Fibroblast of skin of right biceps (primary cell): ENCODE measurements around the gene PACSIN2.
"Not testable (repeated sequence)": the region's sequence is repeated elsewhere in the genome, so short reads cannot be mapped to it uniquely, and the experiment has no call there.

ENCODE experiments used
- DNase-seq: peaks from one replicate; pipeline ENCODE4 v3.0.0-alpha.2; 2013

The PACSIN2 gene

DNA sequence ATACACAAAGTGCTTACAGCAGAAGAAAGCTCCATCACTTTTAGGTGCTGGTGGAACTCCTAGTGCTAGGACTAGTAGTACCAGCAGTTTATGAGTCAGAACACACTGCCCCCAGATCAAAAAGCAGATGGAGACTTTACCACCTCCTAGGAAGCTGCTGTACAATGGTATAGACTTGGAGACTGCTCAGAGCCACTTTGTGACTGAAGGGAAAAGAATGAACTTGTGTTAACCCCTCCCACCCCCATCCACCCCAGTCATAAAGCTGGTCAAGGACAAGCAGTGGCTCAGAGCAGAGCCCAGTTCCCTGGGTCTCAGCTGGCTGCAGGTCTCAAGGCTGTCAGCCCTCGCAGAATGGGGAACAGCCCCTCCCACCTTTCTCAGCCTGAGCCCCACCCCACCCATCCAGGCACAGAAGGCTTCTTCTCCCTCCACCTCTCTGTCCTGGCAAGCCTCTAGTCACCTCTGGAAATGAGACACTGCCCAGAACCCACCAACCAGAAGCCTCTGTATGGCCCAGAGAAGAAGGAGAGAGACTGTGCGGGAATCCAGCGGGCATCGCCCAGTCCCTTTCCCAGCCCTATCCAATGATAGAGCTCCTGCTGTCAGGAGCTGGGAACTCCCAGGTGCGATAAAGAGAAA lies 23.8 kb downstream of the PACSIN2 start:
- DNase-seq: peak; percentile 92

DNA sequence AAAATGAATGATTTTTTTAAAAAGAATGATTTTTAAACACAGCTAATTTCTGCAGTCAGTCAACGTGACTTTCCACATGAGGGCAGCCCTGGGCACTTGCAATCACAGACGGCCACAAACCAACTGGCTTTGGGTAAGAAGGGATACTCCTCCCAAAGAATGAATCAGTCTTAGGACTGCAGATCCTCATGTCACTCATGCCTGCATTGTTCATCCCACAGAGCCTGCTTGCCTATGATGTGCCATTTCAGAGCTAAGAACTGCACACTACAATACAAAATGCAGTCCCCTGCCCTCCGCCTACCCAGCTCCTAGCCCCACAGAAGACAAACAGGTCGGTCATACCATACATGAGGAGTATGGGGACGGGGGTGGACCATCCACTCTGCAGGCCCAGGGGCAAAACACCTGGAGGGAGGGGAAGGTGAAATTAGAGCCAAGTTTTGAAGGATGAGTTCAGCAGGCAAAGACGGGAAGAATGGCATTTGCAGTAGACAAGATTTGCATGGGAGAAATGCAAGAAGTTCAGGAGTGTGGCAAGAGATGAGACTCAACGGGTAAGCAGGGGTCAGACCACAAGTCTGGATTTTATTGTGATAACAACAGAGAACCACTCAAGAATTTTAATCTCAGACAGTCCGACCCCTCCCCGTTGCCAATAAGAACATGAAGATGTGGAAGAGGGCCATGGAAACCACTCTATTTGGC lies 24.7 kb downstream of the PACSIN2 start:
- DNase-seq: peak; percentile 89

DNA sequence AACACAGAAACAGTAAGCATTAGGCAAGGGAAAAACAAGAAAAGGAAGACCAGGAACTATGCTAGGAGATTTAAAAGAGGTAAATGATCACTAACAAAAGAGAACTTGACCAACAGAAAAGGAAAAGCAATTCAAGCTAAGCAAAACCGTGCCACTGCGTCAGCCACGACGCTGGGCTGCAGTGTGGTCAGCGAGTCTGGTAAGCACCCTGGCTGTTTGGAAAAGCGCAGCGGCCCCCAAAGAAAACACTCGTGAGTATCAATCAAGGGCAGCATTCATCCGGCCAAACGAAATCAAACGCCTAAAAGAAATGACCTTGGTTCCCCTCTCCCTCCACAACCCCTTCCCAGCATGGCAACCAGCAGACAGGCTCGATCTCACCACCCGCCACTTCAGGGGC lies 28.8 kb downstream of the PACSIN2 start:
- no peak for DNase-seq

DNA sequence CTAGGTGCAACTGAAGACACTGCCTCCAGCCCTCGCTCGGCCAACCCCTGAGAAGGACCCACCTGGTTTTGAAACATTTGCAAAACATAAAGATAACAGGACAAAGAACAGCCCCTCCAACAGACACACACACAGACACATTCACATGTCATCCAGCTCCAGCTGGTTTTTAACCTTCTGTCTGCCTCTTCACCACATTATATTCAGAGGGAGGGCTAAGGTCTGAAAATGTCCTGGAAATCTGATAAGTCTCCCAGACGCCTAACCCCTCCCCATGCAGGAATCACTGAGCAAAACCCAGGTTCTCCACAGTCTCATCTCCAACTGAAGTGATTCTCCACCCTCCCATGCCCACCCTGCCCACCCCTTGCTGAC lies 29.4 kb downstream of the PACSIN2 start:
- DNase-seq: no peak

DNA sequence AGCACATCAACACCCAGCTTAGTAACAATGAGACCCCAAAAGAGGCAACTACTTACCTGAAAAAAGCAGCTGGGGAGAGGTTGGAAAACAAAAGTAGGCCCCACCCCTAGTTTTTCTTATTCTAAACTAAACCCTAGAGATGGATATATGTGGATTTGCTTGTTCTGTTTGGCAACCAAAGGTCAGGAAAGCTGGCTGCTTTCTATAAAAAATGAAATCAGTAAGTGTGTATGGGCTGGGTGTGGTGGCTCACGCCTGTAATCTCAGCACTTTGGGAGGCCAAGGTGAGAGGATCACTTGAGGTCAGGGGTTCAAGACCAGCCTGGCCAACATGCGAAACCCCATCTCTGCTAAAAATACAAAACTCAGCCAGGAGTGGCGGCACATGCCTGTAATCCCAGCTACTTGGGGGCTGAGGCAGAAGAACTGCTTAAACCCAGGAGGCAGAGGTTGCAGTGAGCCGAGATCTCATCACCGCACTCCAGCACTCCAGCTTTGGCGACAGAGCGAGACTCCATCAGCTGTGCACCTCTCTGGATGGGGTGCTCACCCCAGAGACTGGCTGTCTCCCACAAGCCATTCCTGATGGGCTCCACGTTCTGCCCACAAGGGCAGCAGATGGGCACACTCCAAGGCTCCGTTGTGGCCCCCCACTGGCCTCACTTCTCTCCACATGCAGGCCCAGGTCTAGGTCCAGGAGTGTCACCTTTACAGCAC lies 30.0 kb downstream of the PACSIN2 start:
- no peak for DNase-seq

DNA sequence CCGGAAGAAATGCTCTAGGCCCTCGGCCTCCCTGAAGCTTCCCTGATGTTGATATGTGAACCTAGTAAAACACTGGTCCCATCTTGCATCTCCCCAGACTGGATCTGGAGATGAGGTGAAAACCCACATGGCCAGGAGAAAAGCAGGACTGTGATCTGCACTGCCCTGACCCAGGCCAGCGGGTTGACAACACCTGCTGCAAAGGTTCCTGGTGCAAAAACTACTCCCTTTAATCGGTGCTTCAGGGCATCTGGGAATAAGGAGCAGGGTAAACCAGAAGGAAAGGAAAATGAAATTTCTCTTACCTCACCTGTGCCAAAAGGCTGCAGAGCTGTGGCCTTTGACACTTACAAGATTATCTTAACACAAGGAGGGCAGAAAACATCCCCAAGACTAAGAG lies 30.6 kb downstream of the PACSIN2 start:
- DNase-seq: no peak

DNA sequence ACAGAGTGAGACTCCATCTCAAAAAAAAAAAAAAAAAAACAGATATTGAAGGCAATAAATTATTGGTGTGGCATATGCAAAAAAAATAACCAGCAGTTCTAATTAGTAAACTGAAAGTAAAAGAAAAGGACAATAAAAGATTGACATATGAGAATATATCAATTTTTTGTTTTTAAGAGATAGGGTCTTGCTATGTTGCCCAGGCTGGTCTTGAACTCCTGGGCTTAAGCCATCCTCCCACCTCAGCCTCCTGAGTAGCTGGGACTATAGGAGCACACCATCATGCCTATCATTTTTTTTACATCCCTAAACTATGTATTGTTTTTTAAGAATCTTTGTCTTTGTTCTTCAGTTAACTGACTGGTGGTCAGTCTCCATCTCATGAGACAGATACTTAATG lies 31.5 kb downstream of the PACSIN2 start:
- DNase-seq: no peak

DNA sequence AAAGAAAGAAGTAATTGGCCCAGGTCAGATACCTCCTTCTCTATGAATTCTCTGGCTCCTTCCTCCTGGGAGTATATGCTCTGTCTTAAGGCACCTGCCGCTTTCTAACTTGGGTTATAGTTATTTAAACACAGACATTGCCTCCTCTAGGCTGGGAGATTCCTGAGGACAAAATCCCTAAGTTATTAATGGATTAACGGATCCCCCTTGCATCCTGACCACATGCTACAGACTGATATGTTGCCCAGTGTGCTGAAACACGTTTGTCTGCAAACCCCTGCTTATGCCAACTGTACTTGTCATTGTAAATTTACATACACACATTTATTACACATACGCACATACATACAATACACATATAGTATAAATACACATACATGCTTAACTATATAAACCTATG lies 35.3 kb downstream of the PACSIN2 start:
- DNase-seq: no peak

DNA sequence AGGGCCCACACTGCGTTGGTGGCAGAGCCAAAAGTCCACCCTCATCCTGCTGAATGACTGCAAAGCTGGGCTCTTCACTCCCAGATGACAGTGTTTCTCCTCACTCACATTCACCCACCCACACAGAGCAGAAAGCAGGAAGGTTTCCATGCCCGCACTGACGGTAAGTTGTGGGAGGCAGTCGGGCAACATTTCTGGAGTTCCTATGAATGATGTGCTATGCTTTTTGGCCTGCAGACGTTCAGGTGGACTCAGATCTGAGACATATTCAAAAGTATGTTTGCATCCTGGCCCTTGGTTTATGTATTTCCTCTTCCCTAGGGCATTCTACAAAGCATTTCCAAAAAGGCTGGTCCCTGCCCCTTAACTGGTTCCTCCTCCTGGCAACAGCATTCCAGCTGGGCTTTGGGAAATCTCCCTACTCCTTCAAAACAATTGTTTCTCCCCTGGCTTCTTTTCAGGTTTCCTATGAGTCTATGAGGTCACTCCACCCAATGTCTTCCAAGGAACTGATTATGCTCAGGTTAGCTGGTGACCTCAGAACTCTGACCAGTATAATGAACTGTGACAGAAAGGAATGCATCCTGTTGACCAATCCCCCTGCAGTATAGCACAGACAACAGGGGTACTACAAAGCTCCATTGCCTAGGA lies 36.4 kb downstream of the PACSIN2 start:
- no peak for DNase-seq

DNA sequence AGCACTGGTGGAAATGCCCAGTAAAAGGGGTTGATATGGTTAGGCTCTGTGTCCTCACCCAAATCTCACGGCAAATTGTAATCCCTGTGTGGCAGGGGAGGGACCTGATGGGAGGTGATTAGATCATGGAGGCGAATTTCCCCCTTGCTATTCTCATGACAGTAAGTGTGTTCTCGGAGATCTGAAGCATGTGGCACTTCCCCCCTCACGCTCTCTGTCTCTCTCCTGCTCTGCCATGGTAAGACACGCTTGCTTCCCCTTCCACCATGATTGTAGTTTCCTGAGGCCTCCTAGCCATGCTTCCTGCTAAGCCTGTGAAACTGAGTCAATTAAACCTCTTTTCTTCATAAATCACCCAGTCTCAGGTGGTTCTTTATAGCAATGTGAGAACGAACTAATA lies 37.4 kb downstream of the PACSIN2 start:
- DNase-seq: no peak

DNA sequence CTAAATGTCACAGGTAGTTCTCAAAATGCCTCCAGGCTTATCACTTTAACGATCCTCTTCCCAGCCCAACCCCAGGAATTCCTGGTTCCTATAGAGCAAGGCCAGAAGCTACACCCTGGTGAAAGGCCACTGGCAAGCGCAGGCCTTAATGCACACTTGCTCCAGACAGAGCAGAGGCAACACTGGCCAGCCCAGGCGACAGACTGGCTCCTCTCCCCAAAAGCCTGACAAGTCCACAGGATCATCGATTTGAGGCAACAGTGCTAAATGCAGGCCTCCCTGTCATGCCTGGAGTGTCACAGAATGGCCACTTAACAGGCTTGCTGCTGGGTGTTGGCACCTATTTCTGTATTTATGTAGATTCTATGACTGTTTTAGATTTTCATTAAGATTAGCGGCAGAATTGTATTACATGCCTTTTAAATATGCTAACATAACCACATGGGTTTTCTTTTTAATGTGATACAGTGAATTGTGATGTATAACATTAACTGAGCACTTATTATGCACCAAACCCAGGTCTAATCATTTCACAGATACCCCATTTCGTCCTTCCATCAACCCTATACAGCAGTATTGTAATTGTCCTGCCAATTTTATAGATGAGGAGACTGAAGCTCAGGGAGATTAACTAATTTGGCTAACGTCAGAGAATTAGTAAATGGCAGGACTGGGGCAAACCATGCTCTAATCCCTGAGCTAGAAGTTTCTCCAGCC lies 38.6 kb downstream of the PACSIN2 start:
- DNase-seq: no peak

DNA sequence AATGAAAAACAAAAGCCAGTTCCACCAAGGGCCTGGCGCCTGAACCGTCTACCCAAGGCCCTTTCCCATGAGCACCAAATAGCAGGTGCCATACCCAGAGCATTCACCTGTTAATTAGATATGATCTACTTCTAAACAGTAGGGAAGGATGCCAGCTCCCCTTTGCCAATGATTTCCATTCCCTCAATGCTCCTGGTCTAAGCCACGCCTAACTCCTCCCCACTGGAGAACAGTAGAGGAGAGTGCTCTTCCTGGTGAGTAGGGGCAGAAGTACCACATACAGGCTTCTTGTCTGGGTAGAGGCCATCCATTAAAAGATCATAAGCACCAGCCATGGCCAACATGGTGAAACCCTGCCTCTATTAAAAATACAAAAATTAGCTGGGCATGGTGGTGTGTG lies 40.7 kb downstream of the PACSIN2 start:
- DNase-seq: no peak

DNA sequence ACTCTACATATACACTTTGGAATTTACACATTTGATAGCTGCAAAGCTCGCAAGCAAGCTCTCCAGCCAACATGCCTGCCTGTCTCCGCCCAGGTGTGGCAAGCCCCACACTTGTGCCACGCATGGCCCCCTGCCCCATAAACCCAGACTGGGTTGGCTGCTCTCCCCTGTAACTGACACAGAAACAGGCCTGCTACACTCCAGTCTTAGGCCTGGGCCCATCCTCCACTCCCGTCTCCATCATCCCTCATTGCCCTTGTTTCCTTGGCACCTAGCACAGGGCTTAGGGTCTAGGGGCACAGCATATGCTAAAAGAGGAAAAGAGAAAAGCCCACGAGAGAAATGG lies 41.4 kb downstream of the PACSIN2 start:
- no peak for DNase-seq

DNA sequence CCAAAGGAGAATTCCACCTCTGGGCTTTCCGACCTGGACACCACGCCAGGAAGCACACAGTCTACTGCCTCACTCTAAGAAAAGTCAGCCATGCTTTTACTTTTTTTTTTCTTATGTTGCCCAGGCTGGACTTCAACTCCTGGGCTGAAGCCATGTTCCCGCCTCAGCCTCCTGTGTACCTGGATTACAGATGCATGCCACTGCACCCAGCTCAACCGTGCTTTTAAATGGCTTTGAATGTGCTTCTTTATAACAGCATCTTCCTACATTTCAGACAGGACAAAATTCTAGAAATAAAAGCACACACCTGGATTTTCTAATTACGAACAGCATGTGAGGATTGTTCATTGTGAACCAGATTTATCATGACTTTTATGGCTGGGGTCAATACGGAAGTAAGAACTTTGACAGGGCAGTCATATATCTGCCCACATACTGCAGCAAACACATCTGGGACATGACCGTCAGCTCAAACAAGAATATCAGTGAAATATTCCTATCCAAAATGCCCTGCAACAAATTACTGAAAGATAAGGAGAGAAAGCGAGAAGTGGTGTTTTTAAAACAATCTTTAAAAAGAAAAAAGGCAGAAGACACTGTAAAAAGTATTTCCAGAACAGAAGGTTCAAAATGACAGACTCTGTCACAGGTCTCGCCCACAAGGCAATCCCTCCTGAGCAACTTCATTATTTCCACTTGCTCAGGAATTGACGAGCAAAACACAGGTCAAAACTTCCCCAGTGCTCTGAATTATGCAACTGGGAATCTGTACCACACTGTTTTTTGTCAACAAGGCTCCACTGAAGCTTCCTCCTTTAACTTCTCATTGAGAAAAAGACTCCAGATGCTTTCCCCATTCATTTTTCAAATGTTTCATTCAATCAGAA lies 42.1 kb downstream of the PACSIN2 start:
- no peak for DNase-seq

DNA sequence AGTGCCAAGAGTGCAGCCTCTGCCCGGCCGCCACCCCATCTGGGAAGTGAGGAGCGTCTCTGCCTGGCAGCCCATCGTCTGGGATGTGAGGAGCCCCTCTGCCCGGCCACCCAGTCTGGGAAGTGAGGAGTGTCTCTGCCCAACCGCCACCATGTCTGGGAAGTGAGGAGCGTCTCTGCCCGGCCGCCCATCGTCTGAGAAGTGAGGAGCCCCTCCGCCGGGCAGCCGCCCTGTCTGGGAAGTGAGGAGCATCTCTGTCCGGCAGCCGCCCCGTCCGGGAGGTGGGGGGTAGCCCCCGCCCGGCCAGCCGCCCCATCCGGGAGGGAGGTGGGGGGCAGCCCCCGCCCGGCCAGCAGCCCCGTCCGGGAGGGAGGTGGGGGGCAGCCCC lies 43.5 kb downstream of the PACSIN2 start:
- not testable (repeated sequence) for DNase-seq

DNA sequence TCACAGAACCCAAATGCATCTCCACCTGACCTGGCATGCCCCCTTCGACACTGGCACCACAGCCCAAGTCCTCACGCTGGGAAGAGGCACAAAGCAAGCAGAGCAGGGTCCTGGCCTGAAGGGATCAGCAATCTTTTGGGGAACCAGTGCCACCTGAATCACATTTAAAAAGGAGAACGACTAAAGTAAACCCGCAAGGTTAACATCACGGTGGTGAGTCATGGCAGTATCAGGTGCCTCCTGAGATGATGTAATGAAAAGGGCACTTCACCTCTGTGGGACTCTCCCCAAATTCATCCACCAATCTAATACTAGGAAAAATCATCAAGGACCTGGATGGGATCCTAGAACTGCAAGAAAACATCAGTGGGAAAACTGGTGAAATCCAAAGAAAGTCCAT lies 44.9 kb downstream of the PACSIN2 start:
- DNase-seq: no peak

DNA sequence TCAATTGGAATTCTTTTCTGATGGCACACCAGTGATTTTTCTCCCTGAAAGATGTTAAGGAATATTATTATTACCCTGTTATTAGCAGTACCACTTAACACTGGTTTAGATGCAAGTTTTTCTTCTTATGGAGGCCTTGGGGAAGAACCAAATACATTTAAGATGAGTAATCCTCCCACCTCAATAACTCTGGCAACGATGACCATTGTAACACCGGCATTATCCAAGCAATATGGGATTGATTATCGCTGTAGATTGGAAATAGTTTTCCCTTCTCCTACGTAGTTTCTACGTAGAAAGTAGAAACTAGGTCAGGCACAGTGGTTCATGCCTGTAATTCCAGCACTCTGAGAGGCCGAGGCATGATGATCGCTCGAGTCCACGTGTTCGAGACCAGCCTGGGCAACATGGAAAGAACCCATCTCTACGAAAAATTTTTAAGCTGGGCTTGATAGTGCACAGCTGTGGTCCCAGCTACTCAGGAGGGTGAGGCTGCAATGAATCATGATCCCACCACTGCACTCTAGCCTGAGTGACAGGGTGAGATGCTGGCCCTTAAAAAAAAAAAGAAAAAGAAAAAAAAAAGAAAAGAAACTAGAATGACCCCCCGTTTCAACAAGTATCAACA lies 45.5 kb downstream of the PACSIN2 start:
- peak; percentile 92 for DNase-seq

DNA sequence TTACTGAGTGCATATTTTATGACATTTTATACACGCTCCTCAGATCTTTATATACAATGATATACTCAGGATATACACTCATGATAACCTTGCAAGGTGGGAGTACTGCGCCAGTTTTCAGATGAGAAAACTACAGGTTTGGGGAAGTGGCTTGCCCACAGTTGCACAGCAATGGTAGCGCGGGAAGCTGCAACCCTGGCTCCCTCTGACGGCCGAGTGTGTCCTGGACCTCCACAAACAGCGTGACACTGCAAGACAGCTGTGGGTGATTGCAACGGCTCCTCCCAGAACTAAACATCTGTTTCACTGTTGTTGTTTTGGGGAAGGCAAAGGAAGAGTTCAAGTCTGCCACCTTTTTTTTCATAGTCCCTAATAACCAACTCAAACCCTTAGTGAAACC lies 47.0 kb downstream of the PACSIN2 start:
- DNase-seq: no peak

DNA sequence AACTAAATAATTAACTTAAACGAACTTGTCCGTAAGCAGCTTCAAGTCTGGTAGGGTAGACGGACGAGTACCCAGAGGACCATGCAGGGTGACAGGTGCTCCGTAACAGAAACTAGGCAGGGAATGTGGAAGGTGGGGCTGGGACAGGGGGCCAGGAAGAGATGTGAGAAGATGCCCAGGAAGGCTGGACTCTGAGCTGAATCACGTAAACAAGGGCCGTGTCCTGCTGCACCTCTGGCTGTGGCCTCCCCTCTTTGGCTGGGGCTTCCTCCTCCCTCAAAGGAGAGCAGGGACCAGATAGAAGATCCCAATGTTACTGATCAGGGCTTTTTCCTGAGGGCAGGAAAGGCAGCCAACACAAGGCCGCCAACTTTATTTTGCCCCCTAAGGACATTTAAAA lies 47.9 kb downstream of the PACSIN2 start:
- no peak for DNase-seq

DNA sequence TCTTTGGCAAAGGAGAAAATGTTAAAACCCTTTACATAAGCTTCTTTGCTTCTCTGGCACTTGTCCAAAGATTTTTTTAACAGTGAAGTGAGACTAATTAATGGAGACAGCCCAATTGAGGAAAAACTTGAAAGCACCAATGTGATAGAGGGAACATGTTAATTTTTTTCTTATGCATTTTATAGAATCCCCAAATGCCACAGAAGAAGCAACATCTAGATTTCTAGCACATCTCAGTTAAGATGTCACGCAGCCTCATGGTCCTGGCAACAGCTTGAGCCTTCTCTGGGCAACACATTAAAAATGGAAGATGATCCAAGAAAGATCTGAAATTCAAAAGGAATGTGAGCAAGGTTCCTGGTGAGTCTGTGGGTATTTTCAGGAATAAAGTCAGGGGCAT lies 48.5 kb downstream of the PACSIN2 start:
- DNase-seq: no peak

DNA sequence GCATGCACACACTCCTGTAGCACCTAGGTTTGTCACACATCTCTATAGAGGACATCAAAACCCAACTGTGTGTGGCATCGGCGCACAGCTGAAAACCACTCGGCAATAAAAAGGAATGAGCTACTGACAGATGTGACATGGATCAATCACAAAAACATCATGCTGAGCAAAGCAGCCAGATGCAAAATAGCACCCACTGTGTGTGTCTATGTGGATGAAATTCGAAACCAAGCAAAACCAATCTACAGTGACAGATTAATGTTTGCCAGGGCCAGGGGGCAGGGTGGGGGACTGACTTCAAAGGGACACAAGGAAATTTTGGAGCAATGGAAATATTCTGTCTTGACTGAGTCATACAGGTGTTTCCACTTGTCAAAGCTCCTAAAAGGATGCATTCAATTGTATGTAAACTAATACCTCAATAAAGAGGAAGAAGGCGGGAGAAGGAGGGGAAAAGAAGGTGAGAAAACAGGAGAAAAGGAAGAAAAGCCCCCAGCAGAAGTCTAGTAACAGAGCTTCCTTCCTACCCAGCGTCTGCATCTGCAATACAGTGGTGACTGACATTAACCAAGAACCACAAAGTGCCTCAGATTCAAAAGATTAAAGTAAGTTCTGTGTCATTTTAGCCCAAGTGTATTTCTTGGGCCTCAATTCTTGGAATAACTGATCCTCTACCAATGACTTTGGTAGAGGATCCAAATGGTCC lies 49.8 kb downstream of the PACSIN2 start:
- no peak for DNase-seq
